Cortex of kidney (tissue), 1 donor: ENCODE measurements around the gene RASSF4.
"Not testable (repeated sequence)": the region's sequence is repeated elsewhere in the genome, so short reads cannot be mapped to it uniquely, and the experiment has no call there.

Experiments used
- DNase-seq: peaks from one replicate; lab custom pipeline; 2025; lab: John Stamatoyannopoulos, UW

The RASSF4 gene

DNA sequence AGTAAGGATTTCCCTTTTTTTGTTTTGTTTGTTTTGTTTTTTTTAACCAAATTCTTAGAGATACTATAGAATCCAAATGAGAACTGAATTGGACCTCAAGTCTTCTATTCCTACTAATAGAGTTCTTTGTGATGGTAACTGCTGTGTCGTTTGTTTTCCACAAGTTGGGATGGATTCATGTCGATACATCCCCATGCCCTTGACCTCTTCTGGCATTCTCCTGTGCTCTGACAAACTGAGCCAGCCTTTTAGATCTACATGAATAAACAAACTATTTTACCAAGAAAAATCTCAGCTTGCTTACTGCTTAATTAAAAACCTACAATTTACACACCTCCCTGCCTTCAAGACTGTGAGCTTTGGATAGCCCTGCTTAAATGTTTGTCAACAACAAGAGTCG lies 45.1 kb downstream of the RASSF4 start:
- no peak for DNase-seq

DNA sequence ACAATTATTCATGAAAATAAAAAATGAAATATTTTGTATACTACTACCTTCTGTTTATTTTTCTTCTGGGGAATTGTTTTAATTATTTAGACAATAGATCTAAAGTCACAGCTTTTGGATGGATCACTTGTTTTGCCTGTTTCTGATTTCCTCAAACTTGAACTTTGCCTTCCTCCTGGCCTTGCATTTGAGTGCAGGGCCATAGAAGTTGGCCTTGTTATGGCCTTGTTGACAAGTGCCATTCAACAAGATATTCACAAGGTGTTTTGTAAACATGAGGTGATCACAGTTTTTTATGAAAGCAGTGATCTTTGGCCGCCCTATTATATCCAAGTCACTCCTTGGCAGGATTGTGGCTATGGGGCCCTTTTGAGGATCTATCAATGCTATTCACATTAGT lies 45.7 kb downstream of the RASSF4 start:
- no peak for DNase-seq

DNA sequence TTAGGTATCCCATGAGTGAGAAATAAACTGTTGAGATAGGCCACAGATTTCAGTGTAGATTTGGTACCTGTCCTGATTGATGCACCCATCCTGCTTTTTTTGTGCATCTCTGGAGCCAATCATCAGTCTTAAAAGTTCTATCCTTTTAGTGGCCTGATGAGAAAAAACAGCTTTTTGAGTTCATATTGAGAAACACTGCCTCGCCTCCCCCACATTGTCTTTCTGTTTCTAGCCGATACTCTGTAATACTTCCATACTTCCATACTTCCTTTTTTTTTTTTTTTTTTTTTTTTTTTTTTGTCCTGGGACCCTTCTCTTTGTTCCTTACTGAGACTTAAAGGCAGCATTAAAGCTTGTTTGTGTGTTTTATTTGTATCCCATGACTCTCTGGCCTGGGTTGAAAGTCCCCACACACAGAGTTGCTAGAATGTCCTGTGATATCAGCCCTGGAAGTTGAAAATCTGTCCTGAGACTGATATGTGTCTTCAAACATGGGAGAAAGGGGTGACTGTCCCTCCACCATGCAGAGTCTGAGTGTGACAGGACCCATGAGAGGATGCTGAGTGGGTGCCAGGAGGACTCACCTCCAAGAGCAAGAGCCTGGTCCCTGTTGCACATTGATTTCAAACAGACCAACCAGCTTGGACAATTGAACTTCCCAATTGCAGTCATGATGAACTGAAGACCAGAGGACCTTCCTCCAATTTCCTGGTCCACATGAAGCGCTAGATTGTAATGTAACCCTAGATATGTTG lies 46.9 kb downstream of the RASSF4 start:
- no peak for DNase-seq

DNA sequence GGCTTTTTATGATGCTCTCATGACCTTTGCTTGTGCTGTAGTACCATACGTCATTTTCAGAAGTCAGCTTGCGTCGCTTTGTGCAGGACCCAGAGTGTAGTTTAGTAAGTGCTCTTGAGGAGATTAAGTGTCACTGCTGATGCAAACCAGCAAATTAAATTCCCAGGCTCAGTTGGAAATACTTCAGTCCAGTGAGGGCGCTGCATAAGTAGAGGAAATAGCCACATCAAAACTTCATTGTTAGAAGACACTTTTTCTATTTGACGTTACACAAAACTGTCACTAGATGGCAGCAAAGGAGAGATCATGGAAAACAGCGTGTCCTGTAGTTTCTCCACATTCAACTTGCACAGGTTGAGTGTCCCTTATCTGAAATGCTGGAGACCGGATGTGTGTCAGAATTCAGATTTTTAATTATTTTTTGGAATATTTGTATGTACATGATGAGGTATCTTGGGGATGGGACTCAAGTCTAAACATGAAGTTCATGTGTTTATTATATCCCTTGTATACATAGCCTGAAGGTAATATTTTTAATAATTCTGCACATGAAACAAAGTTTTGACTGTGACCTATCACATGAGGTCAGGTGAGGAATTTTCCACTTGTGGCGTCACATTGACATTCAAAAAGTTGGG lies 49.0 kb downstream of the RASSF4 start:
- DNase-seq, result no peak

DNA sequence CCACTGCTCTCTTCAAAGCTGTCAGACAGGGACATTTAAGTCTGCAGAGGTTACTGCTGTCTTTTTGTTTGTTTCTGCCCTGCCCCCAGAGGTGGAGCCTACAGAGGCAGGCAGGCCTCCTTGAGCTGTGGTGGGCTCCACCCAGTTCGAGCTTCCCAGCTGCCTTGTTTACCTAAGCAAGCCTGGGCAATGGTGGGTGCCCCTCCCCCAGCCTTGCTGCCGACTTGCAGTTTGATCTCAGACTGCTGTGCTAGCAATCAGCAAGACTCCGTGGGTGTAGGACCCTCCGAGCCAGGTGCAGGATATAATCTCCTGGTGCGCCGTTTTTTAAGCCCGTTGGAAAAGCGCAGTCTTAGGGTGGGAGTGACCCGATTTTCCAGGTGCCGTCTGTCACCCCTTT lies 55.0 kb downstream of the RASSF4 start:
- not testable (repeated sequence) for DNase-seq

DNA sequence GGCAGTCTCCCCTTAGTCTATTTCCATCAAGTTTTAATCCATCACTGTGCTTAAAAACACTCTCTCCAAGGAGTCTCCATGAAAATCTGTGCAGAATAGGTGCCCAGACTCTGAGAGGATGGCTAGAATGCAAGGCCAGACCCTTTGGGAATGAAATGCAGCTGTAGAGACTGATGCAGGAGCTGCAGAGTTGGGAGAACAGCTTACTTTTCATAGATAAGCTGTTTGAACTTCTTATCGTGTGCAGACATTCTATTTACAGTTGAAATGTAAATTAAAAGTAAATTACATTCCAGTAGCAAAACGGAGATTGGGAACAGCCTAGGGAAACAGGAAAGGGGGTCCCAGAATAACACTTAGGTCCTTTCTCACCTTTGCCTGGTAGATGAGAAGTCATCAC lies 56.0 kb downstream of the RASSF4 start:
- DNase-seq, result no peak

DNA sequence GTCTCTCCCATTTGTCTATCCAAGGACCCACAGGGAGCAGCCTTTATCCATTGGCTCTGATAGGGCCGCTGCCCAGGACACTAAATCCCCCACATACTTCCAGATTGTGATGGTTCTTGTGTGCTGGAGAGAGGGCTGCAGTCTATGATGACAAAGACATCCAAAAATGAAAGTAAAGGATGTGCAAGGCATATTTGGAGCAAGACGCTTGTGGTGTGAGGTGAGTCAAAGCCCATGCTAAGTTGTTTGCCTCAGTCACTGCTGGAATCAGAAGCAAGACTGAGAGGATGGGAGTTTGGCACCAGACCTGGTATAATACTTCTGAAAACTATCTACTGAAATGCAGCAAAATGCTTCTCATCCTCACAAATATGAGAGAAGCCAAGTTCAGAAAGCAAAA lies 63.8 kb downstream of the RASSF4 start:
- no peak for DNase-seq

DNA sequence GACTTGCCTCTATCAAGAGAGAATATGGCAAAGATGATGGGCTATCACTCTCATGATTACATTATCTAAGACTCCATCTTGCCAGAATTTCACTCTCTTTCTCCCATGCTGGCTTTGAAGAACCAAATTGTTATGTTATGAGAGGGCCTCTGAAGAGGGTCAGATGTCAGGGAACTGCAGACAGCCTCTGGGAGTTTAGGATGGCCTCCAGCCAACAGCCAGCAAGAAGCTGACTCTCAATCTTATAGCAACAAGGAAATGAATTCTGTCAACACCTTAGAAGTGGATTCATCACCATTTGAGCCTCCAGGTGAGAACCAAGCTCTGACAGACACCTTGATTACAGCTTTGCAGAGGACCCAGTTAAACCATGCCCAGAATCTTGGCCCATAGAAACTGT lies 74.7 kb downstream of the RASSF4 start:
- no peak for DNase-seq

DNA sequence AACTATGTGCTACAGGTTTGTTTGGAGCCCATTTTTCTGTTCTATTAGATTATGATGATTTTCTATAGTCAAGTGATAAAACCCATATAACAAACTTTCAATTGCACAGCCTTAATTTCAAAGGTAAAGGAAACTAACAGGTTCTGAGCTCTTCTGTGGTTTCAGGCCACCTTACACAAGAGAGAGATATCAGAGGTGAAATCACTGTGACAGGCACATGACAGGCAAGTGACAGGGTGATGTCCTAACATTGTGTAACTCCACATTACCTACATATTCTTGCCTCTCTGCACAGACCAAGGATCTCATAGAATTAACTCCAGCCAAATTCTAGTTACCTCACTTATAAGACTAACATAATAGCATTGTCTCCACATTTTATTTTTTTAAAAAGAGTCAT lies 76.1 kb downstream of the RASSF4 start:
- DNase-seq, result no peak

DNA sequence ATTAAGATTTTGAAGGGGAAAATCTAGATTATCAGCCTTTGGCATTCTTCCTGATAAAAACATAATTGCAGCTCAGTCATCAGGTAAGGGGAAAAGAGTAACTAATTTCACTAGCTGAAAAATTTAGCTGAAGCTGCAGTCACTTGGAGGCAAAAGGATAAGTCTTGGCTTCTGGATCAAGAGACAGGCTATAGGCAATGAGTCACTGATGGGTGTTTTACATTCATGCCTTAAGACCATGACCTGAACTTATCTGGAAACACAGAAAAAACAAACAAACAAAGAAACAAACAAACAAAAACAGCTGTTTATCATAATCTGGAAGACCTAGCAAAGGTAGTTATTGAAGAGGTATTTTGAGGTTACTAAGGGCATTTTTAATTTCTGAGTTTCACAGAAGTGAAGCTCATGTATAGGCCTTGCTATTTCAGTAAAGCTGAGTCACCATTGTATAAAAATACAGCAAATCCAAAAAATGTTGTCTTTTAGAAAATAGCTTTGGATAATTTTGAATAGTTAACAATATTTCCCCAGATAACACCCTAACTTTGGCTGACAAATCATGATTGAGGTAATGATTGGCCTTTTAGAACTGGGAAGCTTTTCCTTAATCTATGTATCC lies 81.4 kb downstream of the RASSF4 start:
- DNase-seq, result no peak

DNA sequence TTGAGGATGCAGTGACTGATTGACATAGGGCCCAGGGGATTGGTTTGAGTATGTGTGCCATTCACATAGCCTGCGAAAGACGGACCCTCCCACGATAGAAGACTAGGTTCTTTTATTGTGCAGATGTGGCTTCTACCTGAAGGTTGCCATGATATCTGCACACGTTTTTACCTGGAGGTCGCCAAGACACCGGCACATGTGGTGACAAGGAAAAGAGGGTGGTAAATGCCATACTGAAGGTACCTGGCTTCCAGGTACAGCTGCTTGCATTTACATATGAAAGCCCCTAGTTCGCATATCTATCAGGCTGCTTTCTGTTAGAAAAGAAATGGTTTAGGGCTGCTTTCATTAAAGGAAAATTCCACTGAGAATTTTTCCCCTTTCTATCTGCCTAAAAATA lies 84.7 kb downstream of the RASSF4 start:
- DNase-seq, result no peak
